ENCODE data around the gene IMMP2L.

IMMP2L gene

GRCh38 chr7:111012799-111013675 is 549.3 kb downstream of the IMMP2L start:
- no peak for DNase-seq

- DNase-seq, result no peak
Measured at GRCh38 chr7:111012149-111012548, 550.1 kb downstream of the IMMP2L start.

- DNase-seq, result no peak
Measured at GRCh38 chr7:111011520-111011919, 550.8 kb downstream of the IMMP2L start.

- no peak for DNase-seq
Measured at GRCh38 chr7:111010798-111011197, 551.5 kb downstream of the IMMP2L start.

GRCh38 chr7:111009526-111010040 is 552.7 kb downstream of the IMMP2L start:
- DNase-seq, result no peak

GRCh38 chr7:111006691-111007090 is 555.6 kb downstream of the IMMP2L start:
- no peak for DNase-seq

GRCh38 chr7:111006040-111006439 is 556.3 kb downstream of the IMMP2L start:
- DNase-seq, result no peak

GRCh38 chr7:111005445-111005844 is 556.8 kb downstream of the IMMP2L start:
- DNase-seq, result no peak

GRCh38 chr7:111004310-111004901 is 557.9 kb downstream of the IMMP2L start:
- DNase-seq, result no peak

GRCh38 chr7:111003883-111004282 is 558.4 kb downstream of the IMMP2L start:
- no peak for DNase-seq

GRCh38 chr7:110994028-110994967 is 568.0 kb downstream of the IMMP2L start:
- no peak for DNase-seq

GRCh38 chr7:110988890-110989501 is 573.3 kb downstream of the IMMP2L start:
- DNase-seq, result no peak

GRCh38 chr7:110988348-110988747 is 573.9 kb downstream of the IMMP2L start:
- DNase-seq, result no peak

- no peak for DNase-seq
Measured at GRCh38 chr7:110987127-110987693, 575.1 kb downstream of the IMMP2L start.

GRCh38 chr7:110983822-110984456 is 578.4 kb downstream of the IMMP2L start:
- no peak for DNase-seq

GRCh38 chr7:110977127-110977737 is 585.1 kb downstream of the IMMP2L start:
- no peak for DNase-seq

GRCh38 chr7:110975486-110975885 is 586.8 kb downstream of the IMMP2L start:
- DNase-seq, result no peak

GRCh38 chr7:110974441-110974840 is 587.9 kb downstream of the IMMP2L start:
- DNase-seq, result no peak

GRCh38 chr7:110973196-110973990 is 588.9 kb downstream of the IMMP2L start:
- DNase-seq, result no peak

- no peak for DNase-seq
Measured at GRCh38 chr7:110964775-110965174, 597.5 kb downstream of the IMMP2L start.

Measured in KG1 (cell line).